Endothelial cell (in vitro differentiated cells): ENCODE measurements around the gene STAT2. TPM values are rescaled to one million over a fixed set of nuclear protein-coding genes. Genes with fewer than 3 reads are reported as not detected.
"Not testable (repeated sequence)": the region's sequence is repeated elsewhere in the genome, so short reads cannot be mapped to it uniquely, and the experiment has no call there.

Source experiments
- DNase-seq: peaks from one replicate; pipeline ENCODE4 v3.0.0; 2021; ENCODE audit warnings: low spot score
- H3K27ac Mint-ChIP-seq: one replicate; pipeline ENCODE4 v1.8.0; 2021; ENCODE audit warnings: mixed read lengths, inconsistent platforms; ENCODE audit not compliant: unreplicated experiment
- H3K27me3 Mint-ChIP-seq: one replicate; pipeline ENCODE4 v1.8.0; 2021; ENCODE audit warnings: mild to moderate bottlenecking, moderate library complexity, mixed read lengths, inconsistent platforms; ENCODE audit not compliant: unreplicated experiment
- H3K36me3 Mint-ChIP-seq: one replicate; pipeline ENCODE4 v1.8.0; 2021; ENCODE audit warnings: mild to moderate bottlenecking, low read depth, mixed read lengths, inconsistent platforms; ENCODE audit not compliant: unreplicated experiment
- H3K4me1 Mint-ChIP-seq: one replicate; pipeline ENCODE4 v1.8.0; 2021; ENCODE audit warnings: mild to moderate bottlenecking, mixed read lengths, inconsistent platforms; ENCODE audit not compliant: unreplicated experiment
- H3K4me3 Mint-ChIP-seq: one replicate; pipeline ENCODE4 v1.8.0; 2021; ENCODE audit warnings: mild to moderate bottlenecking, mixed read lengths, inconsistent platforms; ENCODE audit not compliant: unreplicated experiment
- H3K9me3 Mint-ChIP-seq: one replicate; pipeline ENCODE4 v1.8.0; 2021; ENCODE audit warnings: mixed read lengths, inconsistent platforms; ENCODE audit not compliant: unreplicated experiment
- CTCF ChIP-seq: fragments of 200-600 bp; sonication (generic); IDR thresholded peaks from one replicate; pipeline ENCODE4 v1.5.0; 2021; ENCODE audit warnings: antibody characterized with exemption; ENCODE audit not compliant: unreplicated experiment
- total RNA-seq: library from RNA; stranded (reverse); fragmentation: NEBNext Ultra II Directional; extraction: Animal tissue kit (Norgen Biotek cat#: 25700); gene quantifications from one replicate; pipeline ENCODE4 v1.2.1, GENCODE V29; 2021; ENCODE audit not compliant: unreplicated experiment

Gene STAT2
- total RNA-seq, 1 donor from 2014 or later: 97.3 TPM

GRCh38 chr12:56346675-56347074 lies 13.2 kb downstream of the STAT2 start:
- no peak overlapping the region for H3K4me3 Mint-ChIP-seq
- no peaks in the 10 kb centered on the region for H3K27me3 Mint-ChIP-seq
- H3K36me3 Mint-ChIP-seq: peaks cover 46% of the 10 kb centered on the region
- no peaks in the 10 kb centered on the region for H3K9me3 Mint-ChIP-seq
- no peak overlapping the region for H3K27ac Mint-ChIP-seq
- no peak for DNase-seq
- TF ChIP-seq CTCF: no peak
- H3K4me1 Mint-ChIP-seq: peaks cover 13% of the 10 kb centered on the region

DNA sequence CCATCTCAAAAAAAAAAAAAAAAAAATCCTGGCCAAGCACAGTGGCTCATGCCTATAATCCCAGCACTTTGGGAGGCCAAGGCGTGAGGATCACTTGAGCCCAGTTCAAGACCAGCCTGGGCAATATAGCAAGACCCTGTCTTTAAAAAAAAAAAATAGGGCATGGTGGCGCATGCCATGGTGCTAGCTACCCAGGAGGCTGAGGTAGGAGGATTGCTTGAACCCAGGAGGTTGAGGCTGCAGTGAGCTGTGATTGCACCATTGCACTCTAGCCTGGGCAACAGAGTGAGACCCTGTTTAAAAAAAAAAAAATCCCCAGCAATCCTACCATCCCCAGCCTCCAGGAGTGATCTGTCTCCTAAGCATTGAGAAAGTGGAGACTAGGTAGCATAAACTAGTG lies 17.6 kb downstream of the STAT2 start:
- Mint-ChIP-seq H3K36me3 (peaks cover 18% of the 10 kb centered on the region), H3K4me1 (peaks cover 15% of the 10 kb centered on the region)
- H3K27me3 Mint-ChIP-seq, H3K27ac Mint-ChIP-seq, DNase-seq, H3K9me3 Mint-ChIP-seq, H3K4me3 Mint-ChIP-seq: not testable (repeated sequence)

GRCh38 chr12:56341616-56342015 lies 18.3 kb downstream of the STAT2 start:
- peaks cover 18% of the 10 kb centered on the region for H3K36me3 Mint-ChIP-seq
- no peak for DNase-seq
- no peak overlapping the region for H3K27ac Mint-ChIP-seq
- H3K9me3 Mint-ChIP-seq: no peaks in the 10 kb centered on the region
- peaks cover 5% of the 10 kb centered on the region for H3K27me3 Mint-ChIP-seq
- no peak overlapping the region for H3K4me3 Mint-ChIP-seq
- peaks cover 18% of the 10 kb centered on the region for H3K4me1 Mint-ChIP-seq
- TF ChIP-seq CTCF: no peak

GRCh38 chr12:56339158-56339422 lies 20.8 kb downstream of the STAT2 start:
- no peak overlapping the region for H3K27ac Mint-ChIP-seq
- peaks cover 21% of the 10 kb centered on the region for H3K4me1 Mint-ChIP-seq
- peaks cover 6% of the 10 kb centered on the region for H3K27me3 Mint-ChIP-seq
- no peak overlapping the region for H3K4me3 Mint-ChIP-seq
- no peak for TF ChIP-seq CTCF
- DNase-seq: no peak
- H3K9me3 Mint-ChIP-seq: no peaks in the 10 kb centered on the region
- peaks cover 8% of the 10 kb centered on the region for H3K36me3 Mint-ChIP-seq

GRCh38 chr12:56338308-56339157 lies 21.4 kb downstream of the STAT2 start, which contains the start of gene IL23A:
TSS of gene IL23A (plus strand) at chr12:56338884. CDS start at chr12:56339045, 161 bp downstream.
- TF ChIP-seq CTCF: no peak
- H3K4me3 Mint-ChIP-seq: peak within 1 kb of the TSS; percentile 52
- H3K27ac Mint-ChIP-seq: peak within 1 kb of the TSS; percentile 65
- peaks cover 23% of the 10 kb centered on the region for H3K4me1 Mint-ChIP-seq
- peaks cover 9% of the 10 kb centered on the region for H3K27me3 Mint-ChIP-seq
- H3K9me3 Mint-ChIP-seq: no peaks in the 10 kb centered on the region
- H3K36me3 Mint-ChIP-seq: peaks cover 8% of the 10 kb centered on the region
- no peak for DNase-seq
